ENCODE data around the gene PRKRA. TPM values are rescaled to one million over a fixed set of nuclear protein-coding genes. Genes with fewer than 3 reads are reported as not detected.

The PRKRA gene
- total and polyA plus RNA-seq, 2 of the 13 experiments (the other 11 are each of a cell fraction or from before 2014, with no cell fraction given): 53.1 to 74.7 TPM

DNA sequence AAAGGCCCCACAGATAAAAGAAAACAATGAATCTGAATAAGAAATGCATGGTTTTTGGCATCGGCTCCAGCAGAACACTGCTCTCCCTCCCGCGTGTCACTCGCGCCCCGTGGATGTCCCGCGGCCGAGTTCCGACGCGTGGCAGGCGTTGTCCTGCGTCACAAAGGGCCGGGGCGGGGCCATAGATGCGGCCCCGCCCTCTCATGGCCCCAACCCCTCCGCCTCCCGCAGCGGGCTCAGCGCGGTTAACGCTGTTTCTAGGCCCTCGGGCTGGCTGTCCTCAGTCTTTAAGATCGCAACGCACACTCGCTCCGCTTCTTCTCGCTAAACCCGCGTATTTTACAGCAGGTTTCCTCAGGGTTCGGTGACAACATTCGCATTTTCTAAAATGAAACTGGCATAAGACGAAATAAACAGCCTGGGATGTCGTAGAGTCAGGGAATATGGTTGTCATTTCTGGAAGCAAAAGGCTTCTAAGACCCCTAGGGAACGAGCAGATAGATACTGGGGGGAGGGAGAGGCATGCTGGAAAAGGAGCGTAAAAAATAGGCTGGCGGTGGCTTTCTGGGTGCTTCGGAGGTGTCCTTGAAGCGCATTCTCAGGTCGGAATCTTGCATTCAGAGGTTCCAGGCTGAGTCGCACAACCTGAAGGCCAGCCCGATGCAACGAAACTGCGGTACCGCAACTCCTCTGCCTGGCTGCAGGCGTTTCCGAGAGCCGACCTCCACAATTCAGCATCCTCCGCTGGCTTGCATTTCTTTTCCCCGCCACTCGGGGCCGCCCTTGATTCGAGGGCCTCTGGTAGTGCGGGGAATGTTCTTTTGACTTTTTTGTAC lies 27.7 kb upstream of the PRKRA start, which contains the start of gene FKBP7 (continued):
- TF ChIP-seq CHCHD3 (CRISPR knock-in tag; IDR thresholded peaks at IDR 0.05) (no peak), HES4 (CRISPR knock-in tag; IDR thresholded peaks at IDR 0.05; ENCODE audit: borderline replicate concordance) (peak; percentile 72; the same call in 1 of the 2 replicates), ATRX (CRISPR knock-in tag; IDR thresholded peaks at IDR 0.05; ENCODE audit: borderline replicate concordance) (no peak), SAP130 (CRISPR knock-in tag; IDR thresholded peaks at IDR 0.05; ENCODE audit: low read depth) (peak; percentile 83), RAD51 (IDR thresholded peaks at IDR 0.05; ENCODE audit: borderline replicate concordance) (no peak), FOXA1 (IDR thresholded peaks at IDR 0.05) (no peak), FOXA1 (CRISPR knock-in tag; IDR thresholded peaks at IDR 0.05) (peak; percentile 3; the same call in 1 of the 2 replicates), ZNF501 (CRISPR knock-in tag; IDR thresholded peaks at IDR 0.05) (peak; percentile 98), MEIS1 (CRISPR knock-in tag; IDR thresholded peaks at IDR 0.05; ENCODE audit: borderline replicate concordance) (peak; percentile 52), ZNF572 (CRISPR knock-in tag; IDR thresholded peaks at IDR 0.05) (no peak; the same call in 1 of the 2 replicates), POLR2G (IDR thresholded peaks at IDR 0.05; ENCODE audit: low read depth, low read length) (peak; percentile 88), RORA (CRISPR knock-in tag; IDR thresholded peaks at IDR 0.05) (no peak), ZNF773 (CRISPR knock-in tag; IDR thresholded peaks at IDR 0.05; ENCODE audit: borderline replicate concordance) (no peak), ARNT (IDR thresholded peaks at IDR 0.05) (no peak), ZBTB20 (CRISPR knock-in tag; IDR thresholded peaks at IDR 0.05; ENCODE audit: borderline replicate concordance, low read depth) (peak; percentile 57; the same call in 1 of the 2 replicates)
- TF ChIP-seq, protein P1, sequence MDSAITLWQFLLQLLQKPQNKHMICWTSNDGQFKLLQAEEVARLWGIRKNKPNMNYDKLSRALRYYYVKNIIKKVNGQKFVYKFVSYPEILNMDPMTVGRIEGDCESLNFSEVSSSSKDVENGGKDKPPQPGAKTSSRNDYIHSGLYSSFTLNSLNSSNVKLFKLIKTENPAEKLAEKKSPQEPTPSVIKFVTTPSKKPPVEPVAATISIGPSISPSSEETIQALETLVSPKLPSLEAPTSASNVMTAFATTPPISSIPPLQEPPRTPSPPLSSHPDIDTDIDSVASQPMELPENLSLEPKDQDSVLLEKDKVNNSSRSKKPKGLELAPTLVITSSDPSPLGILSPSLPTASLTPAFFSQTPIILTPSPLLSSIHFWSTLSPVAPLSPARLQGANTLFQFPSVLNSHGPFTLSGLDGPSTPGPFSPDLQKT (CRISPR knock-in tag; IDR thresholded peaks at IDR 0.05; ENCODE audit: borderline replicate concordance): no peak
- TF ChIP-seq, protein P2, sequence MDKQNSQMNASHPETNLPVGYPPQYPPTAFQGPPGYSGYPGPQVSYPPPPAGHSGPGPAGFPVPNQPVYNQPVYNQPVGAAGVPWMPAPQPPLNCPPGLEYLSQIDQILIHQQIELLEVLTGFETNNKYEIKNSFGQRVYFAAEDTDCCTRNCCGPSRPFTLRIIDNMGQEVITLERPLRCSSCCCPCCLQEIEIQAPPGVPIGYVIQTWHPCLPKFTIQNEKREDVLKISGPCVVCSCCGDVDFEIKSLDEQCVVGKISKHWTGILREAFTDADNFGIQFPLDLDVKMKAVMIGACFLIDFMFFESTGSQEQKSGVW (CRISPR knock-in tag; IDR thresholded peaks at IDR 0.05; ENCODE audit: borderline replicate concordance): no peak
- TF ChIP-seq, protein P3, sequence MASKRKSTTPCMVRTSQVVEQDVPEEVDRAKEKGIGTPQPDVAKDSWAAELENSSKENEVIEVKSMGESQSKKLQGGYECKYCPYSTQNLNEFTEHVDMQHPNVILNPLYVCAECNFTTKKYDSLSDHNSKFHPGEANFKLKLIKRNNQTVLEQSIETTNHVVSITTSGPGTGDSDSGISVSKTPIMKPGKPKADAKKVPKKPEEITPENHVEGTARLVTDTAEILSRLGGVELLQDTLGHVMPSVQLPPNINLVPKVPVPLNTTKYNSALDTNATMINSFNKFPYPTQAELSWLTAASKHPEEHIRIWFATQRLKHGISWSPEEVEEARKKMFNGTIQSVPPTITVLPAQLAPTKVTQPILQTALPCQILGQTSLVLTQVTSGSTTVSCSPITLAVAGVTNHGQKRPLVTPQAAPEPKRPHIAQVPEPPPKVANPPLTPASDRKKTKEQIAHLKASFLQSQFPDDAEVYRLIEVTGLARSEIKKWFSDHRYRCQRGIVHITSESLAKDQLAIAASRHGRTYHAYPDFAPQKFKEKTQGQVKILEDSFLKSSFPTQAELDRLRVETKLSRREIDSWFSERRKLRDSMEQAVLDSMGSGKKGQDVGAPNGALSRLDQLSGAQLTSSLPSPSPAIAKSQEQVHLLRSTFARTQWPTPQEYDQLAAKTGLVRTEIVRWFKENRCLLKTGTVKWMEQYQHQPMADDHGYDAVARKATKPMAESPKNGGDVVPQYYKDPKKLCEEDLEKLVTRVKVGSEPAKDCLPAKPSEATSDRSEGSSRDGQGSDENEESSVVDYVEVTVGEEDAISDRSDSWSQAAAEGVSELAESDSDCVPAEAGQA (IDR thresholded peaks at IDR 0.05; ENCODE audit: low read depth): peak; percentile 74; the same call in 1 of the 2 replicates
- TF ChIP-seq, protein P3 (CRISPR knock-in tag; IDR thresholded peaks at IDR 0.05; ENCODE audit: borderline replicate concordance): 0 out of 2 replicates have a peak, but pooled peaks have one; percentile 16
- TF ChIP-seq, protein P4, sequence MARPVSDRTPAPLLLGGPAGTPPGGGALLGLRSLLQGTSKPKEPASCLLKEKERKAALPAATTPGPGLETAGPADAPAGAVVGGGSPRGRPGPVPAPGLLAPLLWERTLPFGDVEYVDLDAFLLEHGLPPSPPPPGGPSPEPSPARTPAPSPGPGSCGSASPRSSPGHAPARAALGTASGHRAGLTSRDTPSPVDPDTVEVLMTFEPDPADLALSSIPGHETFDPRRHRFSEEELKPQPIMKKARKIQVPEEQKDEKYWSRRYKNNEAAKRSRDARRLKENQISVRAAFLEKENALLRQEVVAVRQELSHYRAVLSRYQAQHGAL (CRISPR knock-in tag; IDR thresholded peaks at IDR 0.05; ENCODE audit: not compliant biosample characterization): peak; percentile 79
